D721Med (cell line): ENCODE results near the gene SERBP1.
"Not testable (repeated sequence)": the region's sequence is repeated elsewhere in the genome, so short reads cannot be mapped to it uniquely, and the experiment has no call there.

Experiments used
- DNase-seq: peaks from one replicate; pipeline ENCODE4 v3.0.0; 2011; ENCODE audit warnings: low spot score; ENCODE audit not compliant: insufficient read length
- FAIRE-seq: peaks from 2 replicates; lab custom pipeline; 2011; peaks lifted over from hg19 to GRCh38; lab: Jason Lieb, UNC
- TF ChIP-seq, protein P1 (sequence below): IDR thresholded peaks from 2 replicates; pipeline ENCODE4 v1.5.1; 2012; ENCODE audit warnings: mild to moderate bottlenecking, control low read depth; ENCODE audit not compliant: insufficient read depth; ENCODE audit errors: missing control alignments

The SERBP1 gene

DNA sequence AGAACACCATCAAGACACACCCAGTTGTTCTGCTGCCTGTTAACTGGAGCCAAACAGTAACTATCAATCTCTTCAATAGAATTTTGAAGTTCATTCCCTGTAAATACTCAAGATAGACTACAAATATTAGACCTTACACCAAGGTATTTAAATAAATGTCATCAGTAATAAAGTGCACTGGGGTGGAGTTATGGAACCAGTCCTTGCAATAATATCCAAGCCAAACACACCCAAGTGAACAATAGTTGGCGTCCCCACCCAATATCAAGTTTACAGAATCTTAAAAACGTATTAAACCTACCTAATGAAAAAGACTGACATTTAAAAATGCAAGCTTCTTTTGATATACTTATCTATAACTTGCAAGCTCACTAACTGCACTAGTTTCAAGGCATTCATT lies 2.7 kb downstream of the SERBP1 start:
- TF ChIP-seq, protein P1, sequence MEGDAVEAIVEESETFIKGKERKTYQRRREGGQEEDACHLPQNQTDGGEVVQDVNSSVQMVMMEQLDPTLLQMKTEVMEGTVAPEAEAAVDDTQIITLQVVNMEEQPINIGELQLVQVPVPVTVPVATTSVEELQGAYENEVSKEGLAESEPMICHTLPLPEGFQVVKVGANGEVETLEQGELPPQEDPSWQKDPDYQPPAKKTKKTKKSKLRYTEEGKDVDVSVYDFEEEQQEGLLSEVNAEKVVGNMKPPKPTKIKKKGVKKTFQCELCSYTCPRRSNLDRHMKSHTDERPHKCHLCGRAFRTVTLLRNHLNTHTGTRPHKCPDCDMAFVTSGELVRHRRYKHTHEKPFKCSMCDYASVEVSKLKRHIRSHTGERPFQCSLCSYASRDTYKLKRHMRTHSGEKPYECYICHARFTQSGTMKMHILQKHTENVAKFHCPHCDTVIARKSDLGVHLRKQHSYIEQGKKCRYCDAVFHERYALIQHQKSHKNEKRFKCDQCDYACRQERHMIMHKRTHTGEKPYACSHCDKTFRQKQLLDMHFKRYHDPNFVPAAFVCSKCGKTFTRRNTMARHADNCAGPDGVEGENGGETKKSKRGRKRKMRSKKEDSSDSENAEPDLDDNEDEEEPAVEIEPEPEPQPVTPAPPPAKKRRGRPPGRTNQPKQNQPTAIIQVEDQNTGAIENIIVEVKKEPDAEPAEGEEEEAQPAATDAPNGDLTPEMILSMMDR: no peak
- no peak for DNase-seq
- FAIRE-seq: no peak

DNA sequence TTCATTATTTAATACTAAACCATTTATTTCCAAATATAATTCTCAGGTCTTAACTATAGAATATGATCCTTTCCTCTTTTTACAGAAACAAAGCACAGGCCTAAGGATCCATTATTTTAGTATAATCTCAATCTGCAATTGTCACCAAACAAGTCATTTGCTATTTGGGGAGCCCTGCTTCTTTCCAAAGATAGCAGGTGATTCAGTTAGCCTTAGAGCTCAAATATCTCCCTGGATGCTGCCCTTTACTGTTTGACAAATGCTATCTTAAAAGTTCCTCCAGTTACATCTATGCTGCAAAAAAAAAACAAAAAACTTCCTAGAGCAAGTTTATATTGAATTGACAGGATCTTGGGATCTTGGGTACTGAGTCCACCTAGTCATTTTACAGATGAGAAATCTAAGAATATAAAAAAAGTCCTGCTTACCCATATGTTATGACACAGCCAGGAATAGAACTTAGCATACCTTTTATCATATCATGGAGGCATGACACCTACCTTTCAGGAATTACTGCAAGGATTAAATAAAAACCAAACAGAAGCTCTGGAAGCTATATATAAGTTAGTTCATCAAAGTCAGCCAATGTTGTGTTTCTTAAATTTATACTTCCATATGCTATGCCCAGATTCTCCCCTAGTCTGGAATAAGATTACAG lies 9.2 kb downstream of the SERBP1 start:
- FAIRE-seq: no peak
- no peak for DNase-seq
- TF ChIP-seq, protein P1: no peak

DNA sequence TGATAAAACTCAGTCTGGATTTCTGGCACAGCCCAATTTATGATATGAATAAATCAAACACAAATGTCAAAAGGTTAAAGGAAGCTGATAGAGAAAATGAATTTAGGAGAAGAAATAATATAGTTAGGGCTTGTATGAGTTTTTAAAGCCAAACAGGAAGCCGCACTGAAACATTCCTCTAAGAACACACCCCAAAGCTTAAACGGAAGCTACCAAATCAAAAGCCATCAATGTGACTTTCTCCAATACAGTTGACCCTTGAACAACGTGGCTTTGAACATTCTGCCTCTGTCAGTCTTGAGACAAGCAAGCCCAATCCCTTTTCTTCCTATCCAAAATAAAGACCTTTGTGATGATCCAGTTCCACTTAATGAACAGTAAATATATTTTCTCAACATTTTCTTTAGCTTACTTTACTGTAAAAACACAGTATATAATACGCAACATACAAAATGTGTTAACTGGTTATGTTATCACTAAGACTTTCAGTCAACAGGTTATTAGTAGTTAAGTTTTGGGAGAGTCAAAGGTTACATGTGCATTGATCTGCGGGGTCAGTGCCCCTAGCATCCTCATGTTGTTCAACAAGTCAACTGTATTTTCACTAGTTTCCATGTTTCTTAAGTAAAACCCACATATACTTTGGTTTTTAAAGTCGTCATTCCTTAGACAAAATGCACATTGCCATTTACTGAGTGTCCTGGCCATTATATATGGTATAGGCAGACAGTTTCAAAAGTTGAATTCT lies 11.2 kb downstream of the SERBP1 start:
- TF ChIP-seq, protein P1: no peak
- DNase-seq (no peak), FAIRE-seq (no peak)

DNA sequence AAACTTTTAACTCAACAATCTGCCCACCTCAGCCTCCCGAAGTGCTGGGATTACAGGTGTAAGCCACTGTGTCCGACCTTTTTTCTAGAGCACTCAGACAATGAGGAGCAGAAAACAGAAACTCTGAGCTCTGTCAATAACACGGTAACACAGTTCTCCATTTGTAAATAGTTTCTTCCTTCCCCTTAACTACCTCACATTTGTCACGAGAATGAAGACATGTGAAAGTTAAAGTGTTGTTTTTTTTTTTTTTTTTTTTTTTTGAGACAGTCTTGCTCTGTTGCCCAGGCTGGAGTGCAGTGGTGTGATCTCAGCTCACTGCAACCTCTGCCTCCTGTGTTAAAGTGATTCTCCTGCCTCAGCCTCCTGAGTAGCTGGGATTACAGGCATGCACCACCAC lies 12.5 kb downstream of the SERBP1 start:
- DNase-seq, FAIRE-seq: not testable (repeated sequence)

DNA sequence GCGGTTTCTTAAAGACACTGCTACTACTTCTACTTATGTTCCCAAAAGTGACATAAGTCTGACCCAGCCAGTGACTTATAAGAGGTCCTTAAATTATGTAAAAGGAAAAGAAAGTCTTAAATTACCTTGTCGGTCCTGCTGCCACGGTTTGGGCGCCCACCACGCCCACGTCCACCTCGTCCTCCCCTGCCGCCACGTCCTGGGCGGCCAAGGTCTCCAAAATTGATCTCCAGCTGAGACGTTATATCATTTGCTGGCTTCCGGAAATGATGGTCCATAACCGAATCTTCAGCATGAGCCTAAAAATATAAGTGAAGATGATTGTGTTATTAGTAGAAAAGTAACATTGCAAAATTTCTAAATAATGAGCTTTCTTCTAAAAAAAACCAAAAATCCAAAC lies 15.2 kb downstream of the SERBP1 start:
- no peak for DNase-seq
- no peak for FAIRE-seq
- TF ChIP-seq, protein P1: no peak

DNA sequence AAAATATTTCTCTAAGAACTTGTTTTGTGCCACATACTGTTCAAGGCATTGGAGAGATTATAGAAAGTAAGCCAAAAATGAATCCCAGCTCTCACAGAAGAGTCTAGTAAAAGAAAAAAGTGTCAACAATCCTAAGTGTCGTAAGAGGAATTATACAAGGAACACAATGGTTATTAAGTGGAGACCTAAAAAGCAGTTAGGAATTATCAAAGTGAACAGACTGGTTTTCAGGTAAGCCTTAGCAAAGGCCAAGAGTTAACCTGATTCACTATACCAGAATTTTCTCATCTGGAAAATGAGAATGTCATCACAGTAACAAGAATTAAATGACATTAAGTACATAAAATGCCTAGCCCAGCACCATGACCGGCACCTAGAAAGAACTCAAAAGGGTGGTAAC lies 15.6 kb downstream of the SERBP1 start:
- TF ChIP-seq, protein P1: no peak
- no peak for DNase-seq
- FAIRE-seq: no peak

DNA sequence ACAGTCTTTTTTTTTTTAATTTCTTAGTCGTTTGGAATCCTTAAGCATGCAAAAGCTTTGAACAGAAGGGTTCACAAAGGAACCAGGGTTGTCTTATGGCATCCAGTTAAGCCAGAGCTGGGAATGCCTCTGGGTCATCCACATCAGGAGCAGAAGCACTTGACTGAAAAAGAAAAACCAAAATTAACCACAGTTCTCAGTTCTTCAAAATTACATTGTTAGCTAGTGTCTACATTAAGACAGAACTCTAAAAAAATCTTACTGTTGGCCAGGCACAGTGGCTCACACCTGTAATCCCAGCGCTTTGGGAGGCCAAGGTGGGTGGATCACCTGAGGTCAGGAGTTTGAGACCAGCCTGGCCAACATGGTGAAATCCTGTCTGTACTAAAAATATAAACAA lies 17.1 kb downstream of the SERBP1 start:
- not testable (repeated sequence) for DNase-seq, FAIRE-seq

DNA sequence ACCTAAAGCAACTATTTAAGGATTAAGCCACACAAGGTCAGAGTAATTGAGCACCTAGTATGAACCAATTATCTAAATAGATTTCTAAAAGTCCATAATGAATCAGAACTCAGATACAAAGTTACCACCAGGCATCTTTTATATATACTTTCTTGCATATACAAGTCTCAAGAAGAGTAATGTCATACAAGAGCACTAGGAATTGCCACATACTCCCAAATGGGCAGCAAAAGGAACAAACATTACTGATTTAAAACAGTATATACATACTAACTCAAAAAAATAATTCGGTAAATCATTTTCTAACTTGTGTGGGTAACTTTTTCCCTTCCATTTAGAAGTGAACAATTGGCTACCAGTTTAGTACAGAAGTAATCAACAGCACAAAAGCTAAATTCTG lies 22.1 kb downstream of the SERBP1 start:
- FAIRE-seq (no peak), DNase-seq (no peak)
- TF ChIP-seq, protein P1: no peak
